GM12892 (cell line): ENCODE data around the gene FBXO44.

Source experiments
- DNase-seq: peaks from one replicate; pipeline ENCODE4 v3.0.0; 2011; ENCODE audit not compliant: insufficient read length
- FAIRE-seq: peaks from 2 replicates; lab custom pipeline; 2011; peaks lifted over from hg19 to GRCh38; lab: Jason Lieb, UNC
- POLR2A ChIP-seq: IDR thresholded peaks from 2 replicates; pipeline ENCODE4 v1.6.1; 2011; ENCODE audit warnings: low read depth, low read length, control low read depth
- POLR2AphosphoS5 ChIP-seq: IDR thresholded peaks from 2 replicates; pipeline ENCODE4 v1.6.1; 2011; ENCODE audit warnings: low read depth, low read length, control low read depth
- TAF1 ChIP-seq: IDR thresholded peaks from 2 replicates; pipeline ENCODE4 v1.6.1; 2011; ENCODE audit warnings: low read depth, mild to moderate bottlenecking, control low read depth, low read length, borderline replicate concordance

FBXO44 gene

DNA sequence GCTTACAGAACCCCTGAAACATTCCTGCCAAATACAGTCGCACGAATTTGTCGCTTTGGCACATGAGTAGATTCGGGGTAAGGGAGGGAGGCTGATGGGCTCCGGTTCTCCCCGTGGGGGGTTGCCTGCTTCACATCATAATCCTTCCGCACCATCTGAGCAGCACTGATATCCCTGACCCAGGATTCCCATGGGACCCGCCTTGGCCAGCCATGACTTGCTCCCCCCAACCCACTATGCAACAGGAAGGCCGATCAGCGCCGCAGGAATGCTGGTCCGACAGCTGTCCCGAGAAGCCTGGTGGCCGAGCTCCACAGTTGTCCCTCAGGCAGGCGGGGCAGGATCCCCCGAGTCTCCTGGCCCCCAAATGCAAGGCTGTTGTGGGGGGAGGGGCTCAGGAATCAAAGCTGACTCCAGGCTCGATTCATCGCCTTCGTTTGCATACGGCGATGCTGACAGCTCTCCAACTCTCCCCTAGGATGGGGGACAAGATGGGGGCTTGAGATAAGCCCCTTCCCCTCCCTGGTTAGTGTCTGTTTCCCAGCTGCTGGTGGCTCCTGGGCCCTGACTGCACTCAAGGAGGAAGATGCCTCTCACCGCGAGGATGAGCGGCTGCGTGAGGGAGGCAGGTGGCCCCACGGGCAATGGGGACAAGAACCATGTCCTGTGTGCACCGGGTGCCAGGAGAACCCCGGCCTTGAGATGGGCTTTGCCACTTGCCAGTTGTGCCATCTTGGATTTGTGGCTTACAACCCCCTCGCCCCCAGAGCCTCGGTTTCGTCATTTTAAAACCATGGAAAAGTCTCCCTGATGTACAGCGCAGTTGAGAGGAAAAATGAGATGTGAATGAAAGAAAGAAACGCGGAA, 46.2 kb downstream of the FBXO44 start:
- FAIRE-seq: no peak
- no peak for DNase-seq
- no peak for TF ChIP-seq POLR2AphosphoS5

DNA sequence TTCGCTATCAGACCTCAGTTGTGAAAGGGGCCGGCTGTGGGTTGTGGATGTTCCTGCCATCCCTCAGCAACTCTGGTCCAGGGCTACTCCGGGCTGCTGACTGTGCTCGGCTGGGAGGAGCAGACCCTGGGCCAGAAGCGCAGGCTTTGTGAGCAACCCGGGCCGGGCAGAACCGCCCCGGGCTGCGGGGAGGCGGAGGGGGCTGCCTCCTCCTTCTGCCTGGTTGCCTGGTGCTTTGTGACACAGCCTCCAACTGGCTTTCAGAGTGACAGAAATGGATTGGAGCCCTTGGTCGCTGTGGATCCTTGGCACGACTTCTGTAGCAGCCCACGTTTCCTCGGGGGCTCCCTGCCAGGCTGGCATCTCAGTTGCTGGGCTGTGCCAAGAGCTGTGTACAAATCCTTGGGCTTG, 46.9 kb downstream of the FBXO44 start:
- no peak for FAIRE-seq
- DNase-seq: no peak
- no peak for TF ChIP-seq TAF1
- no peak for TF ChIP-seq POLR2A
- no peak for TF ChIP-seq POLR2AphosphoS5

DNA sequence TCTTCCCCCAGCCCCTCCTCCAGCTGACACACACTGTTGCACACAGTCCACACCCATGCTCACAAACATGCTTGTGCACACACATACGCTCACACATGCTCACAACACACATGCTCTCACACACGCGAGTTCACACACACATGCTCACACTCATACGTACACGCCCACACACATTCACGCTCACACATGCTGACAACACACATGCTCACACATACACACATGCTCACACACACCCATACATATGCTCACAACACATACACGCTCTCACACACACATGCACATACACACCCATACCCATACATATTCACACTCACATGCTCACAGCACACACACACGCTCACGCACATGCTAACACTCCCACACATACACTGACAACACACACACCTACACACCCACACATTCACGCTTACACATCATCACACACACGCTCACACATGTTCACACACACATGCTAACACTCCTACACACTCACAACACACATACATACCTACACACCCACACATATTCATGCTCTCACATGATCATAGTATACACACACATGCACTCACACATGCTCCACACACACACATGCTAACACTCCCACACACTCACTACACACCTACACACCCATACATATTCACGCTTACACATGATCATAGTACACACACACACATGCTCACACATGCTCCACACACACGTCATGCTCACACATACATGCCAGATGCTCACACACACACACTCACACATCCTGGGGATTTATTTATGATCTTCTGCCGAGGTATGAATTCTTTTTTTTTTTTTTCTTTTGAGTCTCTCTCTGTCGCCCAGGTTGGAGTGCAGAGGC, 47.5 kb downstream of the FBXO44 start:
- no peak for TF ChIP-seq POLR2AphosphoS5
- no peak for TF ChIP-seq POLR2A
- TF ChIP-seq TAF1: no peak
- FAIRE-seq (no peak), DNase-seq (no peak)

DNA sequence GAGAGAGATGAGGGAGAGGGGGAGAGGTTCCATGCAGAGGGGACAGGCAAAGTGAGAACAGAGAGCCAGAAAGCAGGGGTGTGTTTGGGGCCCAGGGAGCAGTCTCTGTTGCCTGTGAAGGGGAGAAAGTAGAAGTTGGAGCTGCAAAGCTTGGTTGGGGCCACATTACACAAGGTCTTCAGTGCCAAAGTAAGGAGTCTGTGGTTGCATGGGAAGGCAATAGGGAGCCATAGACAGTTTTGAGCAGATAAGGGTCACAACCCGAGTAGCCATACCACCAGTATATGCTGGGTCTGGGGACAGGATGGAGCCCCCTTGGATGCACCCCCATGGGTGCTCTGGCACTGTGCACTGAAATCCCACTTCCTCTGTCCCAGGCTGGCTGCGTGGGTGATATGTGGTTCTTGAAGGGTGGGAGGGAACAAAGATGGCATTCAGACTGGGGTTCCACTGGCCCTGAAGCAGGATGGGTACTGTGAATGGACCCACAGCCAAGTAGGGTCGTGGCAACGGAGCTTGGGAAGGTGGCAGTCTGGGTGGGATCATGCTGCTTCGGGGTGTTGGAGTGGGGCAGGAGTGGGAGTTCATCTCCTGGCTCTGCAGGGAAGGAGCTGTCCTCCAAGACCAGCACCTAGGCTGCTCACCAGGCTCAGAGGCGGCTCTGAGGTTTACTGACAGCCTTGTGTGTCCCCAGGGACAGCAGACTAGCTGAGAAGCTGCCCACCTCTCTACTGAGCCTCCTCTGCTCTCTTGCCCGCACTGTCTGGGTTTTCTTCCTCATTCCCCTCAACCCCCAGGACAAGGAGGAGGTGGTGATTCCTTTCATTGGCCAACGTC, 48.9 kb downstream of the FBXO44 start:
- DNase-seq (no peak), FAIRE-seq (no peak)
- no peak for TF ChIP-seq POLR2AphosphoS5
- TF ChIP-seq POLR2A: no peak
- no peak for TF ChIP-seq TAF1

DNA sequence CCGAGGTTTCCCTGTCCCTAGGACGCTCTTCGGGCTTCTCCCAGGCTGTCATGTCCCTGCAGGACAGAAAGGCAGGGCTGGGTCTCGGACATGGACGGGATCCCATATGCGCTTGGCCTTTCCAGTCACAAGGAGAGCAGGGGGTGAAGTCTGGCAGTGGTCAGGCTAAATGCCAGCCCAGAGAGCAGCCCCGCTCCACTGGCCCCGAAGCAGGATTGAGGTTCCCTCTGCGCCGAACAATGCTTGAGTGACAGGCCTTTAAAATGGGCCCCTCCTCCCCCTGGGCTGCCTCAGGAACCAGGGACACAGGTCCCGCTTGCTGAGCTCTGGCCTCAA, 49.5 kb downstream of the FBXO44 start:
- FAIRE-seq (no peak), DNase-seq (no peak)
- no peak for TF ChIP-seq POLR2A
- TF ChIP-seq TAF1: no peak
- no peak for TF ChIP-seq POLR2AphosphoS5

DNA sequence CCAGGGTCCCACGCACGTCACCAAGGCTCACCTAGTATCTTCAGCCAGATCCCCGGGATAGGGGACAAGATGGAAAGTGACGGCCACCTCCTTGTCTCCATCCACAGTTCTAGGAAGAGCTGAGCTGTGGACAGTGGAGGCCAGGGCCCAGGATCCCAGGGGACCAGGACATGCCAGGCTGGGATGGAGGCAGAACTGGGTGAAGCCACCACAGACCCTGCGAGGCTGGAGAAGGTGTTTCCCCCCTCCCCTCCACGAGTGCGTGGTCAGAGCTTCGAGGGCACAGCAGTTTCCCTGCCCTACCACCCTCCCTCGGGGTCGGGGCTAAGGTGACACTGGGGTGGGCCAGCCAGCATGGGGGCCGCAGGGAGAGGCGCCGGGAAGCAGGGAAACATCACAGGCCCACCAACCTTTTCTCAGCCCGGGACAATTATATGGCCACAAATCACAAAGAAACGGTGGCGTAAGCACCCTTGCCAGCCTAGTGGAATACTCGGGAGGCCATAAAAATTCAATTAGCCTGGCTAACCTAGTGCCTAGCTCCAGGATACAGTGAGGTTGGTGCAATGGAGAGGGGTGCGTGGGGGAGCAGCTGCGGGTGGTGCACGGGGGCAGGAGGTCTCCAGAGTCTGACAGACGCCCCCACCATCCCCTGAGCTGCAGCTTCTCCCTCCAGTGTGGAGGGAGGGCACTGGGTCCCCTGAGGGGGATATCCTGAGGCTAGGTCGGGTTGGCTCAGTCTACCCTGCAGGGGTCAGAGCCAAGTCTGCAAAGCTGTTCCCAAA, 50.2 kb downstream of the FBXO44 start:
- DNase-seq (no peak), FAIRE-seq (no peak)
- no peak for TF ChIP-seq POLR2AphosphoS5
- TF ChIP-seq POLR2A: no peak

DNA sequence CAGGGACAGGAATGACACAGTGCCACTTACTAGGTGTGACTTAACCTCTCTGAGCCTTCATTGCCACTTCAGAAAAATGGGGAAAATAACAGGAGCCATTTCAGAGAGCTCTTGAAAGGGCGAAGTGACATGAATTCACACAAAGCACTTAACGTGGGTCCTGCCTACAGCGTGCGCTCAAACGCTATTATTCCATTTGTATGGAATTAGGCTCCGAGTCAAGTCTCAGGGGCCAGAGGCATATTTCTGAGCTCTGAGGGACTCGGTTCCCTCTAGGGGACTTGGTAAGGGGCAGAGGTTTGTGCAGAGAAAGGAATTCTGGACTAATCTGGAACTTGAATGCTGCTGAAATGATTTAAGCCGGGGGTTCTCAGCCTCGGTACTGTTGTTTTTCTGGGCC, 50.9 kb downstream of the FBXO44 start:
- DNase-seq (no peak), FAIRE-seq (no peak)
- TF ChIP-seq TAF1: no peak

DNA sequence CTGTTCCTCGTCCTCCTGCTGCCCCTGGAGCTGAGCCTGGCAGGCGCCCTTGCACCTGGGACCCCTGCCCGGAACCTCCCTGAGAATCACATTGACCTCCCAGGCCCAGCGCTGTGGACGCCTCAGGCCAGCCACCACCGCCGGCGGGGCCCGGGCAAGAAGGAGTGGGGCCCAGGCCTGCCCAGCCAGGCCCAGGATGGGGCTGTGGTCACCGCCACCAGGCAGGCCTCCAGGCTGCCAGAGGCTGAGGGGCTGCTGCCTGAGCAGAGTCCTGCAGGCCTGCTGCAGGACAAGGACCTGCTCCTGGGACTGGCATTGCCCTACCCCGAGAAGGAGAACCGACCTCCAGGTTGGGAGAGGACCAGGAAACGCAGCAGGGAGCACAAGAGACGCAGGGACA, 51.6 kb downstream of the FBXO44 start:
- DNase-seq: no peak
- TF ChIP-seq POLR2A (no peak), TAF1 (no peak)
- FAIRE-seq: no peak

DNA sequence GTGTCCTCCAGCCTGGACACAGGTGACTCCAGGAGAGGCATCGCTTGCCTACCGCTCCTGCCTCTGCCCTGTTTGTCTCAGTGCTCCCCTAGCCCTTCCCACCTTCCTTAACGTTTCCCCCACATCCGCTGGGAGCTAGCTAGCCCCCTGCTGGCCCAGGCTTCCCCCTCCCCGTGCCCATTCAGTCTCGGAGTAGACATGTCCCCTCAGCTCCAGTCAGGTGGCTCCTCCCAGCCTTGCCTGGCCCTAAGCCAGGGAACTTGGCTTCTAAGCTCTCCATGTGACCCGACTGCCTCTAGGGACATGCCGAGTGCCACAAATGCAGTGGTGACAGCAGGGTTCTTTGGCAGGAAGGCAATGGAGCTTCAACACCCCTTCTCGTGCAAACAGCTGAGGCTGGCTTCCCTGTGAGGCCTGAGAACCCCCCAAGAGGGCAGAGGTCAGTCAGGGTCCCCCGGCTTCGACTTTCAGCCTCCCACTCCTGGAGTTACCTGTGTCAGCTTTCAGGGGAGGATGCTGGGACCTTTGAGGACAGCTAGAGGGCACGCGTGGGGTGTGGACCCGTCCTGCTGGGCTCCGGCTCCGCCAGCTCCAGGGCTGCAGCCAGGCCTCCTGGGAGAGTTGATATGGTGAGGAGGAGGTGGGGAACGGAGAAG, 53.1 kb downstream of the FBXO44 start:
- no peak for TF ChIP-seq TAF1
- no peak for TF ChIP-seq POLR2AphosphoS5
- no peak for TF ChIP-seq POLR2A
- DNase-seq: no peak
- FAIRE-seq: no peak

DNA sequence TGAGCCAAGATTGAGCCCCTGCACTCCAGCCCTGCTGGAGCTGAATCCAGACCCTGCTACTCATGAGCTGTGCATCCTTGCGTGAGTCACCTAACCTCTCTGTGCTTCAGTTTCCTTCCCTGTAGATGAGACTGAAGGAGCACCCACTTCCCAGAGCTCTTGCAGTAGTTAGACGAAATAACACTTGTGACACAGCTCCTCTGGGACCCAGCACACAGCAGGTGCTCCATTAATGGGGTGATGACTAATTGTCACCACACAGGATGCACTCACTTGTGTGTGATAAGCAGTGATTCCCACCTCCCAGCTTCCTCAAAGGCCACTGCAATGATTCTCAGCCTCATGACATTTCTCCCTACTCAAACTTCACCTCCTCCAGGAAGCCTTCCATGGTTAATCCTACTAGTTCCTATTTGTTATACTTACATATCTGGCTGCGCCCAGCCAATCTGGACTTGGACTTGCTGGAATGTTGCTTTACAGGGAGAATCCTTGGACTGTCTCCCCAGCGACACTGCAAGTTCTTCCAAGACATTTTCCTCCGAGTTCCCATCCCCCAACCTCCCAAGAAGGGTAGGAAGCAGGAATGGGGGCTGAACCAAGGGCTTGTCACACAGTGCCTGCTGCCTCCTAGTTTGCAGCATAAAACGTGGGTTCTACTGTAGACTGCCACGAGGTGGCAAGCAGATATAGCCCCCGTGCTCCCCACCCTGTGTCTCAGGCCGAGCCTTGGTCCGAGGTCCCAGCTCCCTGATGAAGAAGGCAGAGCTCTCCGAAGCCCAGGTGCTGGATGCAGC, 54.1 kb downstream of the FBXO44 start:
- no peak for TF ChIP-seq POLR2A
- no peak for TF ChIP-seq POLR2AphosphoS5
- TF ChIP-seq TAF1: no peak
- no peak for FAIRE-seq
- DNase-seq: no peak
